NCI-H1105 (cell line): Measurements from ENCODE around the gene DRD2.

Source experiments
- DNase-seq: peaks from one replicate; lab custom pipeline; 2025; lab: John Stamatoyannopoulos, UW

Gene DRD2

GRCh38 chr11:113372309-113372708, 102.9 kb downstream of the DRD2 start:
- no peak for DNase-seq

GRCh38 chr11:113370634-113371033, 104.6 kb downstream of the DRD2 start:
- DNase-seq, result no peak

GRCh38 chr11:113369411-113369810, 105.8 kb downstream of the DRD2 start:
- DNase-seq, result no peak

GRCh38 chr11:113365895-113366294, 109.3 kb downstream of the DRD2 start:
- DNase-seq, result no peak

- no peak for DNase-seq
Observed at GRCh38 chr11:113363996-113364641, 111.1 kb downstream of the DRD2 start.

GRCh38 chr11:113363406-113363805, 111.8 kb downstream of the DRD2 start:
- DNase-seq, result no peak
